K562 (cell line): Measurements from ENCODE around the gene ITGAL. TPM values are rescaled to one million over a fixed set of nuclear protein-coding genes. Genes with fewer than 3 reads are reported as not detected.
A peak's percentile ranks its signal among the peaks of the same experiment; 100 is the strongest.

Source experiments
- ARID3B ChIP-seq: fragments of 250-450 bp; sonication (Bioruptor Pico); IDR thresholded peaks from 2 replicates; pipeline ENCODE4 v1.4.0; 2020; ENCODE audit warnings: borderline replicate concordance
- CSDE1 ChIP-seq, 2 experiments: fragments of 450-650 bp; IDR thresholded peaks; 2 replicates each; pipeline ENCODE4 v1.6.1; 2016; ENCODE audit warnings: mild to moderate bottlenecking in 1 of 2
- FOXM1 ChIP-seq, 2 experiments: fragments of 450-650 bp in 1 of 2; sonication (generic) in 1 of 2; formaldehyde crosslinking in 1 of 2; IDR thresholded peaks; 2 replicates each; pipeline versions ENCODE4 v1.6.1 to v1.9.0; 2017 to 2022; ENCODE audit warnings: low read depth in 2 of 2, mild to moderate bottlenecking in 2 of 2, missing genetic modification reagents in 1 of 2, moderate library complexity in 1 of 2
- GATA2 ChIP-seq: sonication (generic); formaldehyde crosslinking; IDR thresholded peaks from 2 replicates; pipeline ENCODE4 v1.4.0; 2020; ENCODE audit warnings: mild to moderate bottlenecking, missing genetic modification reagents
- HMGN3 ChIP-seq: IDR thresholded peaks from 2 replicates; pipeline ENCODE4 v1.6.1; 2011; ENCODE audit warnings: borderline replicate concordance, low read depth, mild to moderate bottlenecking, mixed read lengths, low read length; ENCODE audit not compliant: insufficient read length; ENCODE audit errors: extremely low read depth
- HOMEZ ChIP-seq: fragments of 250-450 bp; sonication (Bioruptor Pico); IDR thresholded peaks from 2 replicates; pipeline ENCODE4 v1.4.0; 2020; ENCODE audit warnings: mild to moderate bottlenecking, moderate library complexity
- MCM3 ChIP-seq: fragments of 450-650 bp; IDR thresholded peaks from 2 replicates; pipeline ENCODE4 v1.6.1; 2016
- MLLT1 ChIP-seq, 2 experiments: fragments of 450-650 bp; IDR thresholded peaks; 2 replicates each; pipeline ENCODE4 v1.6.1; 2016
- MNT ChIP-seq, 2 experiments: fragments of 450-650 bp; conservative IDR thresholded peaks; 2 replicates each; pipeline ENCODE4 v1.6.1; 2017; ENCODE audit warnings: mild to moderate bottlenecking in 2 of 2, moderate library complexity in 2 of 2
- MYNN ChIP-seq, 2 experiments: sonication (generic); formaldehyde crosslinking in 1 of 2; IDR thresholded peaks; 2 replicates each; pipeline versions ENCODE4 v1.5.0 to v1.6.1; 2016 to 2020; ENCODE audit warnings: antibody characterized with exemption in 1 of 2, missing genetic modification reagents in 1 of 2
- RFX1 ChIP-seq: fragments of 450-650 bp; IDR thresholded peaks from 2 replicates; pipeline ENCODE4 v1.6.1; 2016; ENCODE audit warnings: mild to moderate bottlenecking, moderate library complexity
- SMARCA5 ChIP-seq: fragments of 450-650 bp; IDR thresholded peaks from 2 replicates; pipeline ENCODE4 v1.6.1; 2016
- SMC3 ChIP-seq: conservative IDR thresholded peaks from 2 replicates; pipeline ENCODE4 v1.6.1; 2011; ENCODE audit warnings: low read depth, low read length, improper control_type of control experiment; ENCODE audit not compliant: insufficient read depth
- SUPT5H ChIP-seq: fragments of 450-650 bp; IDR thresholded peaks from 2 replicates; pipeline ENCODE4 v1.6.1; 2016
- ZHX1 ChIP-seq: fragments of 150-350 bp; conservative IDR thresholded peaks from 2 replicates; pipeline ENCODE4 v1.6.1; 2014; ENCODE audit warnings: low read length
- ZNF232 ChIP-seq: sonication (generic); formaldehyde crosslinking; IDR thresholded peaks from 2 replicates; pipeline ENCODE4 v1.8.0; 2022; ENCODE audit warnings: mild to moderate bottlenecking, missing genetic modification reagents
- polyA plus RNA-seq, 8 experiments: library from polyadenylated mRNA; depleted of rRNA in 4 of 8; stranded (reverse) in 5 of 8; unstranded in 3 of 8; fragments of >200 nt; fragmentation: Nextera tagmentation in 2 of 8; fragmentation: Illumina TruSeq in 1 of 8; extraction: Ambion mirVana in 2 of 8; extraction: Trizol in 1 of 8; gene quantifications; 2 replicates each; pipeline versions ENCODE4 v1.2.1 to v1.2.3, GENCODE V29; 2011 to 2014; ENCODE audit warnings: inconsistent platforms in 1 of 8, missing spikeins in 1 of 8
- total RNA-seq, 7 experiments: library from RNA; depleted of rRNA in 6 of 7; stranded (reverse); fragments of >200 nt in 6 of 7; fragmentation: Illumina TruSeq in 2 of 7; extraction: Trizol in 2 of 7; gene quantifications; 2 replicates each; pipeline versions ENCODE4 v1.2.1 to v1.2.3, GENCODE V29; 2011 to 2021; ENCODE audit warnings: low replicate concordance in 1 of 7

Gene ITGAL
- total and polyA plus RNA-seq, 9 of the 15 experiments (the other 6 are each of a cell fraction or from before 2014, with no cell fraction given) = 0.01 to 0.53 TPM; not detected in 7

GRCh38 chr16:30444231-30445148, 28.1 kb upstream of the ITGAL start (continued):
- TF ChIP-seq HOMEZ (CRISPR knock-in tag) = no peak
- no peak for TF ChIP-seq FOXM1 (IDR thresholded peaks at IDR 0.05; ENCODE audit: low read depth)
- TF ChIP-seq FOXM1 (CRISPR knock-in tag; IDR thresholded peaks at IDR 0.05; ENCODE audit: low read depth) = 0 out of 2 replicates have a peak, but pooled peaks have one; percentile 13
- no peak for TF ChIP-seq SMARCA5
- TF ChIP-seq GATA2 (CRISPR knock-in tag) = no peak
- no peak for TF ChIP-seq MNT (conservative IDR thresholded peaks at IDR 0.05)
- no peak for TF ChIP-seq HMGN3
- no peak for TF ChIP-seq ARID3B (CRISPR knock-in tag)
- TF ChIP-seq SMC3 = no peak
- TF ChIP-seq SUPT5H = no peak
- TF ChIP-seq RFX1 = no peak
- peak; percentile 67; the same call in 1 of the 2 replicates for TF ChIP-seq ZHX1
- TF ChIP-seq MCM3 = no peak
- no peak for TF ChIP-seq MYNN (IDR thresholded peaks at IDR 0.05)
- no peak for TF ChIP-seq MYNN (CRISPR knock-in tag; IDR thresholded peaks at IDR 0.05)
- TF ChIP-seq MLLT1 (IDR thresholded peaks at IDR 0.05) = no peak
- 0 out of 4 replicates have a peak, but pooled peaks of 1 of the 2 experiments have one; percentile 45 for TF ChIP-seq CSDE1 (IDR thresholded peaks at IDR 0.05)
- TF ChIP-seq ZNF232 (CRISPR knock-in tag) = no peak
